Measurements from ENCODE around the gene LINC01488.

Gene LINC01488

GRCh38 chr11:69474736-69475135 lies 6.7 kb upstream of the LINC01488 start:
- no peak overlapping the region for H2AFZ ChIP-seq (ENCODE audit: low read depth, low read length, severe bottlenecking)
- no peak overlapping the region for H3K27ac ChIP-seq (ENCODE audit: low read depth, low read length)
- no peaks in the 10 kb centered on the region for H3K36me3 ChIP-seq (ENCODE audit: low read length)
- no peak overlapping the region for H3K4me2 ChIP-seq (ENCODE audit: low read depth, low read length, poor library complexity, severe bottlenecking)
- no peaks in the 10 kb centered on the region for H3K79me2 ChIP-seq (ENCODE audit: insufficient read depth, low read length)
- H3K9me2 ChIP-seq (replicated peaks; ENCODE audit: insufficient read depth, low read length), result no peaks in the 10 kb centered on the region
- H3K4me3 ChIP-seq (ENCODE audit: insufficient read depth, low read length, poor library complexity, severe bottlenecking), result no peak overlapping the region
- H3K9ac ChIP-seq (ENCODE audit: low read length), result no peak overlapping the region
- no peaks in the 10 kb centered on the region for H4K20me1 ChIP-seq (ENCODE audit: low read depth, low read length)
- no peaks in the 10 kb centered on the region for H3K9me3 ChIP-seq (ENCODE audit: insufficient read depth, low read length)
- H3F3A ChIP-seq (ENCODE audit: insufficient read depth), result no peaks in the 10 kb centered on the region
- no peak for TF ChIP-seq CTCF (IDR thresholded peaks at IDR 0.05; ENCODE audit: insufficient read depth, low read length, poor library complexity, severe bottlenecking)
- no peak for TF ChIP-seq EZH2phosphoT487 (conservative IDR thresholded peaks at IDR 0.05; ENCODE audit: low read length)
- no peaks in the 10 kb centered on the region for H3K27me3 ChIP-seq (ENCODE audit: low read length)

GRCh38 chr11:69475141-69475865 lies 6.2 kb upstream of the LINC01488 start:
- no peak overlapping the region for H3K4me2 ChIP-seq (ENCODE audit: low read depth, low read length, poor library complexity, severe bottlenecking)
- H4K20me1 ChIP-seq (ENCODE audit: low read depth, low read length), result no peaks in the 10 kb centered on the region
- H3K9me2 ChIP-seq (replicated peaks; ENCODE audit: insufficient read depth, low read length), result no peaks in the 10 kb centered on the region
- no peak overlapping the region for H3K4me3 ChIP-seq (ENCODE audit: insufficient read depth, low read length, poor library complexity, severe bottlenecking)
- H3K27me3 ChIP-seq (ENCODE audit: low read length), result no peaks in the 10 kb centered on the region
- no peak overlapping the region for H3K9ac ChIP-seq (ENCODE audit: low read length)
- TF ChIP-seq CTCF (IDR thresholded peaks at IDR 0.05; ENCODE audit: insufficient read depth, low read length, poor library complexity, severe bottlenecking), result no peak
- TF ChIP-seq EZH2phosphoT487 (conservative IDR thresholded peaks at IDR 0.05; ENCODE audit: low read length), result no peak
- no peak overlapping the region for H2AFZ ChIP-seq (ENCODE audit: low read depth, low read length, severe bottlenecking)
- H3K79me2 ChIP-seq (ENCODE audit: insufficient read depth, low read length), result no peaks in the 10 kb centered on the region
- no peaks in the 10 kb centered on the region for H3K9me3 ChIP-seq (ENCODE audit: insufficient read depth, low read length)
- H3F3A ChIP-seq (ENCODE audit: insufficient read depth), result no peaks in the 10 kb centered on the region
- H3K36me3 ChIP-seq (ENCODE audit: low read length), result no peaks in the 10 kb centered on the region
- no peak overlapping the region for H3K27ac ChIP-seq (ENCODE audit: low read depth, low read length)

GRCh38 chr11:69475866-69476471 lies 5.5 kb upstream of the LINC01488 start:
- Histone ChIP-seq H2AFZ (ENCODE audit: low read depth, low read length, severe bottlenecking) (no peak overlapping the region), H4K20me1 (ENCODE audit: low read depth, low read length) (no peaks in the 10 kb centered on the region), H3K27me3 (ENCODE audit: low read length) (no peaks in the 10 kb centered on the region), H3K9ac (ENCODE audit: low read length) (no peak overlapping the region), H3K9me2 (replicated peaks; ENCODE audit: insufficient read depth, low read length) (no peaks in the 10 kb centered on the region), H3K36me3 (ENCODE audit: low read length) (no peaks in the 10 kb centered on the region), H3K79me2 (ENCODE audit: insufficient read depth, low read length) (no peaks in the 10 kb centered on the region), H3K9me3 (ENCODE audit: insufficient read depth, low read length) (no peaks in the 10 kb centered on the region), H3K4me2 (ENCODE audit: low read depth, low read length, poor library complexity, severe bottlenecking) (no peak overlapping the region), H3K27ac (ENCODE audit: low read depth, low read length) (no peak overlapping the region), H3K4me3 (ENCODE audit: insufficient read depth, low read length, poor library complexity, severe bottlenecking) (no peak overlapping the region), H3F3A (ENCODE audit: insufficient read depth) (no peaks in the 10 kb centered on the region)
- TF ChIP-seq EZH2phosphoT487 (conservative IDR thresholded peaks at IDR 0.05; ENCODE audit: low read length), result no peak
- TF ChIP-seq CTCF (IDR thresholded peaks at IDR 0.05; ENCODE audit: insufficient read depth, low read length, poor library complexity, severe bottlenecking), result no peak

Data from SU-DHL-6 (cell line).